VCaP (cell line): ENCODE results near the gene TMCC3.

ENCODE experiments used
- H3K27ac ChIP-seq: fragments of 450-650 bp; 2 replicates; pipeline ENCODE4 v1.5.1; 2017
- CTCF ChIP-seq: fragments of 450-650 bp; conservative IDR thresholded peaks from 2 replicates; pipeline ENCODE4 v1.5.1; 2017; ENCODE audit warnings: mild to moderate bottlenecking, moderate library complexity

TMCC3 gene

GRCh38 chr12:94678379-94678778, 28.0 kb upstream of the TMCC3 start:
- no peak for TF ChIP-seq CTCF

GRCh38 chr12:94677778-94678177, 27.4 kb upstream of the TMCC3 start:
- H3K27ac ChIP-seq: peak overlapping the region; percentile 95
- TF ChIP-seq CTCF: no peak

More at GRCh38 chr12:94678379-94678778, 28.0 kb upstream of the TMCC3 start:
- H3K27ac ChIP-seq: peak overlapping the region; percentile 95

GRCh38 chr12:94676922-94677321, 26.6 kb upstream of the TMCC3 start:
- no peak for TF ChIP-seq CTCF
- peak overlapping the region; percentile 95 for H3K27ac ChIP-seq

GRCh38 chr12:94676031-94676641, 25.8 kb upstream of the TMCC3 start:
- no peak for TF ChIP-seq CTCF
- peak overlapping the region; percentile 95 for H3K27ac ChIP-seq

GRCh38 chr12:94674835-94675234, 24.5 kb upstream of the TMCC3 start:
- no peak for TF ChIP-seq CTCF
- H3K27ac ChIP-seq: peak overlapping the region; percentile 95; the same call in 1 of the 2 replicates

GRCh38 chr12:94674051-94674451, 23.7 kb upstream of the TMCC3 start:
- no peak for TF ChIP-seq CTCF
- no peak overlapping the region for H3K27ac ChIP-seq

- no peak overlapping the region for H3K27ac ChIP-seq
- no peak for TF ChIP-seq CTCF
These were observed 23.1 kb upstream of the TMCC3 start for GRCh38 chr12:94673496-94673895.
